LNCAP (cell line): ENCODE measurements around the gene DSTYK.

Experiments
- TF ChIP-seq, protein P1 (sequence below): fragments of 450-650 bp; IDR thresholded peaks from 2 replicates; pipeline ENCODE4 v1.5.1; 2017; ENCODE audit warnings: mild to moderate bottlenecking

Gene DSTYK

DNA sequence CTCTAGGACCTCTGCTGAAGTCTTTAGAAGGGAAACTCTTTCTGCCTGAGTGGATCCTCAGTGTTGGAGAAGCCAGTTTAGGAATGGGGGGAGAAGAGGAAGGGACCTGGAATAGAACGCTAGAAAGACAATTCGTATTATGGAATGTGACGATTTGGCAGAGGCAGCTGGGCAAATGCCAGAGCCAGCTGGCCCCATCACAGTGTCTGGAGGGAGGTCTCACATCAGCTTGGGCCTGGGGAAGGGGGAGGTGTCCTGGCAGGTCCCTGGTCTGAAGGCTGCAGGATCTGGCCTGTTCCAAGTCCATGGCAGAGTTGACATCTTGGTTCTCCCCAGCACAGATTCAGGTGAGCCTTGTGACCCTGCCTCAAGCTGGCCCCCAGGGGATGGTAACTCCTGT, 27.6 kb upstream of the DSTYK start:
- TF ChIP-seq, protein P1, sequence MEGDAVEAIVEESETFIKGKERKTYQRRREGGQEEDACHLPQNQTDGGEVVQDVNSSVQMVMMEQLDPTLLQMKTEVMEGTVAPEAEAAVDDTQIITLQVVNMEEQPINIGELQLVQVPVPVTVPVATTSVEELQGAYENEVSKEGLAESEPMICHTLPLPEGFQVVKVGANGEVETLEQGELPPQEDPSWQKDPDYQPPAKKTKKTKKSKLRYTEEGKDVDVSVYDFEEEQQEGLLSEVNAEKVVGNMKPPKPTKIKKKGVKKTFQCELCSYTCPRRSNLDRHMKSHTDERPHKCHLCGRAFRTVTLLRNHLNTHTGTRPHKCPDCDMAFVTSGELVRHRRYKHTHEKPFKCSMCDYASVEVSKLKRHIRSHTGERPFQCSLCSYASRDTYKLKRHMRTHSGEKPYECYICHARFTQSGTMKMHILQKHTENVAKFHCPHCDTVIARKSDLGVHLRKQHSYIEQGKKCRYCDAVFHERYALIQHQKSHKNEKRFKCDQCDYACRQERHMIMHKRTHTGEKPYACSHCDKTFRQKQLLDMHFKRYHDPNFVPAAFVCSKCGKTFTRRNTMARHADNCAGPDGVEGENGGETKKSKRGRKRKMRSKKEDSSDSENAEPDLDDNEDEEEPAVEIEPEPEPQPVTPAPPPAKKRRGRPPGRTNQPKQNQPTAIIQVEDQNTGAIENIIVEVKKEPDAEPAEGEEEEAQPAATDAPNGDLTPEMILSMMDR: no peak

DNA sequence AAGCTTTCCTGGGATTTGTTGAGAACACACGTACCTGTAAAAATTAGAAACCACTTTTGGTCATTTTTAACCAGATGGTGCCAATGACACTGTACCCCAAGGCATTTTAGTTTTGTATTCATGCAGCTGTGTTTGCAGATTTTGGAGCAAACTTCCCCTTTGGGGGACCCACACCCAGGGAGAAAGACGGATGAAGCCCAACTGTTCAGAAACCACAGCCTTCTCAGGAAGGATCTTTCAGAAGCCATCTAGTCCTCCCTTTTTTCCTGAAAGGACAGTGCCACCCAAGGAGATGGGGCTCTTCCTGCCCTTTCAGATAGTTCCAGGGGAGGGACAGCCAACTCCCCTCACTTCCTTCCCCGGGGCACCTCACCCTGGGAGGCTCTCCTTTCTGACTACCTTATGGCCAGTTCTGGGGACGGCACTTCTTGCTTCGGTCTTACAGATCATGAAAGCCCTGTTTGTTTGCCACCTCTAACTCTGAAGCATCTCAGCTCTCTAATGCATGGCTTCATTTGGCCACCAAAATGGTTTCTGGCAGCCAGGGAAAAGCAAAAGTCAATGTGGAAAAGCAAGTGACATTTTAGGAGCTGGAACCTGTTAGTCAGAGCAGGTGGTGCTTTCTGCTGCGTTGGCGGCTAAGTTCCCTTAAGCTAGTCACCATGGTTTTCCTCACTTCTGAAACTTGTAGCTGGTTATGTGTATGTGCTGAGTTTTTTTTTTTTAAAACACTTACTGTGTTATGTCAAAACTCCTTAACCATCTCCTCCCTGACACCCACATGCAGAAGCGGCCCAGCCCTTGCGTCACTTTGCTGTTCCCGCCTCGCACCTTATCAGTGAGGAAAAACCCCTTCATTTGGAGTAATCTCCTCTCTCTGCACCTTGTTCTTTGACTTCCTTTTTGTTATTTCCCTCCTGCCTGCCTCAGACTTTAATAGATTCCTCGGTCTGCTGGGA, 26.3 kb upstream of the DSTYK start:
- TF ChIP-seq, protein P1: no peak

DNA sequence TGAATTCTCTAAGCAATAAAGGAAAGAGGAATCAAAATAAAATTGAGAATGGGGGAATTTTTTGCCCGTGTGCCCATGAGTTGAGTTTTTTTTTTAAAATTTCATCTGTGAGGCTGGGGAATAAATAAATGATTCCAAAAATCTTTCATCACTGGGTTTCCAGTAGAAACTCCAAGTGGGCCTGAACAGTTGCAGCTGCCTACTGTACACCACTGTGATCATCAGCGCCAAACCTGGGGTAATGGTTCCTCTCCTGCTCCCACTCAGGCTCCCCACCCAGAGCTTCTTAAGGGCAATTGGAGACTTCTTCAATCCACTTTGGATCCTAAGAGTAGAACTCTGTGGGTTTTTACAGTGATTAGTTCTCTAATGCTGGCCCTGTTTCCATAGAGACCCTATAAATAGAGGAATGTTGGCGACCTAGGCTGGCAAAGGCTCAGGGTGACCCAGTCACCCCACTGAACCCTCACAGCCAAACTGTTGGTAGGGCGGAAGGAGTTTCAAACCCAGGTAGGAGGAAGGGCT, 25.5 kb upstream of the DSTYK start:
- TF ChIP-seq, protein P1: no peak

DNA sequence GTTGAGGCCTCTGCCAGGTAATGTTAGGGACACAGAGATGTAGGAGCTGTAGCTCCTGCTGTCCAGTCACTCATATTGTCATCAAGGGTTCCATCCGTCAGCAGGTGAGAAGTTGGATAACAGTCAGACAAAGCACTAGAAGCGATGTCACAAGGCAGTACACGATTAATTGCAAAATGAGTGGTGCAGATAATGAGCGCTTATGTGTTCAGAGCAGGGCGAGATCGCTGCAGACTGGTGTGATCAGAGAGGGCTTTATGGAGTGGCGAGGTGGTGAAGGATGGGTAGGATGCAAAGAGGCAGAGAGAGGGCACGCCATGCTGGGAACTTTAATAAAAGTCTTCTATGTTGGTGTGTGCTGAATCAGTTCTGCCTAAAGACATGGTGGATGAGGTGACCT, 25.0 kb upstream of the DSTYK start:
- TF ChIP-seq, protein P1: no peak

DNA sequence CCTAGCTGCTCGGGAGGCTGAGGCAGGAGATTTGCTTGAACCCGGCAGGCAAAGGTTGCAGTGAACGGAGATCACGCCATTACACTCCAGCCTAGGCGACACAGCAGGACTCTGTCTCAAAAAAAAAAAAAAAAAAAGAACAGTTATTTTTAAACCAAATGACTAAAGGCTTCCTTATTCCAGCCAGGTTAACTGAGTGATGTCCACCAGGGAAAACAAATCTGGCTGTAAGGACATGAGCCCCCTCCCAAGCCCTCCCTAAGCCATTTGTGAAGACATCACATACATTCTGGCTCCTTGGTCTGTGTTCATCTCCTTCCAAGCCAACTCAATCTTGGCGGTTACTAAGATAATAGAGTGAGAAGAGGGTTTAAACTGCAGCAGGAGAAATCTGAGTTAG, 24.4 kb upstream of the DSTYK start:
- TF ChIP-seq, protein P1: no peak

DNA sequence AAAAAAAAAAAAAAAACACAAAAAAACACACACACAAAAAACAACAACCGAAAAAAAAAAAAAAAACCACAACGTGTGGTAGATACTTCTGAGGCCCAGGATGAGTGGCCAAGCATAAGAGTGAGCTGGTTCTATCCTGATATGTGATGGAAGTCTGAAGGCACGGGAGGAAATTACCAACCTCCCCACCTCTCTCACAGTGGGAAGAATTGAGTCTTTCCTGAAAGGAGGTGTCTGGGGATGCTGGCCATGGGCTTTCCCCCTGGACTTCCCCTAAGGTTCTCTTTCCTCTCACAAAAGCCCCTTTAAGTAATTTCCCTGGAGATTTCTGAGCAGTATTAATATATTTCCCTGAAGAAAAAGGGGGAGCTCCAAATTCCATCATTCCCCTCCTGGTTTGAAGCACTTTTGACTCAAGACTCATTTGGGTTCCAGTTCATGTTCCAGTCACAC, 21.5 kb upstream of the DSTYK start:
- TF ChIP-seq, protein P1: no peak

DNA sequence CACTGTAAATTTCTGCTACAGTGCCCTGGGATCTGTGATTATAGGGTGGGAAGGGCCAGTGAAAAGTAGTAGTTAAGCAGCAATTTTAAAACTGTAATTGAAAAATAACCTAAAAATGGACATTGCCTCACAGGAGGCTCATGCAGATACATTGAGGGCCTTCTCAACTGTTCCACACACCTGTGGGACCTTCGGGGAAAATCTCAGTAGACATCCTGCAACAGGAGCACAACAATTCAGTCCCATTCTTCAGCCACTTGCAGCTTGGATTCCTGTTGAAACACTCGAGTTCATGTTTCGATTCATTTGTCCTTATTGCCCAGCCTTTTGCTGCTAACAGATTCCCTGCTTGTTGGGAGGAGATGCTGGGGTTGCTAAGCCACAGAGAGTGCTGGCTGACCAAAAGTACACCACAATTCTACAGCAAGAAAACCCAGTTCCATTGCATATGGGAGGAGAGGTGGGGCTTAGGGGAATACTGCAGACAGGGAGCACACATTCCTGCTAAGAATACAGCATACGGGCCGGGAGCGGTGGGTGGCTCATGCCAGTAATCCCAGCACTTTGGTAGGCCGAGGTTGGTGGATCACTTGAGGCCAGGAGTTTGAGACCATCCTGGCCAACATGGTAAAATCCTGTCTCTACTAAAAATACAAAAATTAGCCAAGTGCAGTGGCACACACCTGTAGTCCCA, 20.8 kb upstream of the DSTYK start:
- TF ChIP-seq, protein P1: no peak
